Smooth muscle cell of the brain vasculature (primary cell): Measurements from ENCODE around the gene CTSH.
"Not testable (repeated sequence)": the region's sequence is repeated elsewhere in the genome, so short reads cannot be mapped to it uniquely, and the experiment has no call there.

Experiments
- DNase-seq: peaks from one replicate; pipeline ENCODE4 v3.0.0-alpha.2; 2012; ENCODE audit warnings: low read depth, low spot score

CTSH gene

DNA sequence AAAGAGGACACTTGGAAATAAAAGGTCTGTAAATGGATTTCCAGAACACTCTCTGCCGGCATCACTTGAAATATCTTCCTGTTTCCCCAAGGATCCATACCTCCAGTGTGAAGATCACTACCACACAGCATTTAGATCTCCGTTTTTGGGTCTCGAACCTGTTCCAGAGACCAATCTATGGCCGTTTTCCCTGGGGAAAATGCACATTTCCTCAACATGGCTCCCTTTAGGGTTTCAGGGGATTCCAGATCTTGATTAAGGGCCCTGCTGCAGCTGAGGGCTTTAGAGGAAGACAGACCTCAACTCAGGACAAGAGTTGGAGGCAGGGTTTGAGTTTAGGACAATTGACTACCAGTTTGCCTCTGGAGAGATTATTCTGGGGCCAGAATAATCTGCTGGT is 2.1 kb downstream of the CTSH start:
- DNase-seq, result no peak

DNA sequence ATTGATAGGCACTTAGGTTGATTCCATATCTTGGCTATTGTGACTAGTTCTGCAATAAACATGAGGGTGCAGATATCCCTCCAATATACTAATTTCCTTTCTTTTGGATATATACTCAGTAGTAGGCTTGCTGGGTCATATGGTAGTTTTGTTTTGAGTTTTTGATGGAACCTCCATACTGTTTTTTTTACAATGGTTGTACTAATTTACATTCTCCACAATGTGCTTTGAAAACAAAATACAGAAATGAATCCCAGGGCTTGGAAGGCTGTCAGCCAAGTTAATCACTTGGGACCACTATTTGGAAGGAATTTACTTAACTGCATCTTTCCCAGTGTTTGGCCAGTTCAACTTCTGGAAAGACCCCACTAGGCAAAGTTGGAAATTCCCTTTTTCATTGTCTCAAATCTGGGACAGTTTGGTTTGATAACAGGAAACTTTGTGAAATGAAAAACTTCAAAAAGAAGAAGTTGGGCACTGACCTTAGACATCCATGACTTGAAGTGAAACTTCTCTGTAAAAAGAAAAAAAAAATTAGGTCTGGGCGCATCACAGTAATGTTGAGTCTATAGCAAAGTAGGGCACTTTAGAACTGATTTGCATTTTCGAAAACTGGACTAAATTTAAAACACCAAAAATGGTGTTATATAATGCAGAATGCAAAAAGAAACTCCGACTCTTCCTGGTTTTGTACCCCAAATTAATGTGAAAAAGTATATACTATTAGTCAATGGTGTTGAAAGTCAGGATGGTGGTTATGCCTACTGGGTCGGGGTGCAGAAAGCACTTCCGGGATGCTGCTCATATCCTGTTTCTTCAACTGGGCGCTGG is 6.0 kb downstream of the CTSH start:
- DNase-seq, result no peak

DNA sequence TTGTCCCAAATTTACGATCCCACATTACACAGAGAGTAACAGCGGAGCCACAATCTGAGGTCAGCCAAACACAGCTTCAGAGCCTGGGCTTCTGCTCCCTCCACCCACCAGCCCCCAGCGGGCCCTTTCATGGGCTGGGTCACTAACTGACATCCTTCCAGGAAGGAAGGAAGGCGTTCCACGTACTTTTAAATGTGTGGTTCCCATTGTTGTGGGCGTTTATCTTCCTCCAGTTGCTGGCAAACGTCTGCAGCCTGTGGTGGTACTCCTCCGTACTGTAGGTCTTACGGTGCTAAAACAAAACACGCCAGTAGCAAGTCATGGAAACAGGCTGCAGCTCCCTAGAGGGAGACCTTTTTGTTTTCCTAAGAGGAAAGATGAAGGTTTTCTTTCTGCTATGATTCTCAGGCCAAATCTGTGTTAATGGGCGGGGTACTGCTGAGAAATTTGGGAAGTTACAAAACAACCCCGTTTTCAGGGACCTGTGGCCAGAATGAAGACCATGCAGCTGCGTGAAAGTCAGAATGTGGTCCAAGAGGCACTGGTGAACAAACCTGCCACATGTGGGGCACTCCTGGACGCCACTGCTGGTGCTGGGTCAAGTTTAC is 7.6 kb downstream of the CTSH start:
- no peak for DNase-seq

DNA sequence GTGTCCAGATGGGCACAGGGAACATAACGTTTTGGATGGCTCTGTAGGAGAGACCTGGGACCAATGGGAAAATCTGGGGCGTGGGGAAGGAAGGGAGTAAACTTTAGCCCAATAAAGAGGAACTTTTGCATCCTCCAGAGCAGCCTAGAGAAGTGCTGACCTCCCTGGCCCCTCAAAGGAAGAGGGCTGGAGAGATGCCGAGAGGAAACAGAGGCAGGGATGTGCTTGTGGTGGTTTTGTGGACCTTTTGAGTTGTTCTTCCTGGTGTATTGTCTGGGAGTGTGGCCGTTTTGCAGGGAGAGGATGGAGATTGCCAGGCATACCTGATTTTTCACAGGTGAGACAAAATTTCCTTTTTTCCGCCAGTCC is 10.2 kb downstream of the CTSH start:
- no peak for DNase-seq

DNA sequence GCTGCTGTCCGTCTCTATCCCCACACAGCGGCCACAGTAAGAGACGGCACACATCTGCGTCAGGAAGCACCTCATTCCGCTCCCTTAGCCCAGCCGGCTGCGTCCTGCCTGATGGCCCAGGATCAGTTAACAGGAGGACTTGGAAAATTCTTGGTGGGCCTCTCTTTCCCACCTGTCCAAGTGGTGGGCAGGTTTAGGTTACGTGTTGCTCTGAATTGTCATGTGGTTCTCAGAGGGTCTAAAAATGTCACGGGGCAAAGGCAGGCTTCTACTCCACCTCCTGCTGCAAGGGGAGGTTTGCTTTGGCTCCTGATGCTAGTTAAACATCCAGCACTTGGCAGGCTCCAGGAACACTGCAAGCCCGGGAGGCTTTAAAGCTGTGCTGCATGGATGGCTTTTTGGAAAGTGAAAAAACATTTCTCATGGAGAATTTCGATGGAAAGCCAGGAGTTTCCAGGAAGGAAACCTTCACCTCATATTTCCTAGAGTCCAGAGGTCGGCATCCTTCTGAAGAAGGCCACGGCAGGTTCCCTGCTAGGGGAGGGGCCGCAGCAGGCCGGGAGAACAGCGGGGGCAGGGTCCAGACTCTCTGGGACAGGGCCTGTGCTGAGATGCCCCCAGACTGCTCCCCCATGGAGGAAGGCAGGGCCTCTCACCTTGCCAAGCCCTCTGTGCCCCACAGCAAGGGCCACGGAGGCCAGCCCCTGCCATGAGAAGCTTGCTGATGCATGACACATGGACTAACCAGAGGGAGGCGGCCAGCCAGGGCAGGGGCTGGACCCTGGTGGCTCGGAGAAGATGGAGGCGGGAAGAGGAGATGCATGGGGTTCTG is 10.8 kb downstream of the CTSH start:
- DNase-seq, result no peak

DNA sequence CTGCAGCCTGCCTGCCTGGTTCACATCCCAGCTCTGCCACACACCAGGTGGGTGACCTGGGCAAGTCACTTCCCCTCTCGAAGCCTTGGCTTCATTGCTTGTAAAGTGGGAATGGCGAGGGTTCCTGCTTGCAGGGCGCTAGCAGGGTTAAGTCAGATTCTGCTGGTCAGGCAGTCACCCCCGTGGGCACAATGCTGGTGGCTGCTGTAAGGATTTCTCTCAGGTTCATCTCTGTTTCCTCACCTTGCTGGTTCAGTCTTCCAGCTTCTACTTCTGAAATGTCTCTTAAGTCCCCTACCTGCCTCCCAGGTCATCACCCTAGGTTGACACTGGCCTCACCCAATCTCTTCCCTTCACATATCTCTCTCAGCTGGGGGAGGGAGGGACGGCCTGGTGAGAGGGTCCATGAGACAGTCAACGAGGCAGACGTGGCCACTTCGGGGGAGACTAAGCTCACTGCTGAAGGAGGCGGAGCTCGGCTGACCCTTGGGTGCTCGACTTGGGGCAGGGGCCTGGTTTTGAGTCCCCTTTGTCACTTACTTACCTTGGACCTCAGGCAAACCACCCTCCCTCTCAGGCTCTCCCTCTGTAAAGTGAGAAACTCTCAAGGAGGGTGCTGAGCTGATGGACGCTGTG is 11.5 kb downstream of the CTSH start:
- no peak for DNase-seq

DNA sequence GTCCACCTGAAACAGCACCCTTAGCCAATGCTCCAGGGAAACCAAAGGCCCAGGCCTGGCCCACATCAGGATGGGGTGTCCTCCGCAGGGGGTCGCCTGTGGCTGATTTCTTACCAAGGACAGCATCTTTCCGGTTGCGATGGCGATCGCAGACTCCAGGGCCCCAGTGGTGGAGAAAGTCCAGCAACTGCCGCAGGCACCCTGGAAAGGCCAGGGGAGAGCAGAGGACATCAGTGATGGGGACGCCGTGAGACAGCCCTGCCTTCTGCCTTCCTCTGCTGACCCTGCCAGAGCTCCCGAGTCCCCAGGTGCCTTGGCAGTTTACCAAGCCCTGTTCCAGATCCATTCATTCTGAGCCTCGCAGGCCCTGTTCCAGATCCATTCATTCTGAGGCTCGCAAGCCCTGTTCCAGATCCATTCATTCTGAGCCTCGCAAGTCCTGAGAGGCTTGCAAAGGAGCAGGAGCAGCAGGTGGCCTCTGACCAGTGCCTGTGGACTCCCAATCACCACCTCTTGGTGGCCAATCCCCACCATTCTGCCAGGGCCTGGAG is 12.5 kb downstream of the CTSH start:
- DNase-seq, result no peak

DNA sequence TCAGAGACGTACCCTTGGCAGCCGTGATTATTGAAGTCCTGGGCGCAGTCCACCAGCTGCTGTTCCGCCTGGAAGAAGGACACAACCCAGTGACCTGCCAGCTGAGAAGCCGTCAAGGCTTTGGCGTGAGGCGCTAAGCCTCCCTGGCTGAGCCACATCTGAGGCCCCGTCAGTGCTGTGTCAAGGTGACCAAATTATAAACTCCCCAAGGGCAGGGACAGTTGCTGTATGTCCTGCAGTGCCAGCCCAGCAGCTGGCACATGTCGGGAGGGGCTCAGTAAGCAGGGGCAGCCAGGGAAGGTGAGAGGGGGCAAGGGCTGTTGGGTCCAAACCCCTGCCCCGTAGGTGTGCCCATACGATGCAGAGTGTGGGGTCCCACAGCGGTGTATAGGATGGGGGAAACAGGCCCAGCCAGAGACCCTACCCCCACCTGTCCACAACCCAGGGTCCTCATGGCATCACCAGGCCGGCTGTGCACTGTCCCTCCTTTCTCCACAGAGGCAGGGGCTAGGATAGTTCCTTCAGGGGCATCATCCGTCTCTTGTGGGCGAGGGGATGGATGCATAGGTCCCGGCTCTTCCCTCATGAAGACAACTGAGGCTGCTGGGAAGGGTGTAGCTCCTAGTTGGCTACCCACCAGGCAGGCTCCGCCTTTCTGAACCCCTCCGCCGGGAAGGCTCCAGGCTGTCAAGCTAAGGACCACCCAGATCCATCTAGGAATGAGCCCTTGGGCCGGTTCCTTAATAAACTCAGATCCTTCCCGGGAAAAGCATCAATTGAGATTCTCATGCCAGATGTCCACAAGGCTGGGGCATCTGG is 13.2 kb downstream of the CTSH start:
- DNase-seq, result no peak

DNA sequence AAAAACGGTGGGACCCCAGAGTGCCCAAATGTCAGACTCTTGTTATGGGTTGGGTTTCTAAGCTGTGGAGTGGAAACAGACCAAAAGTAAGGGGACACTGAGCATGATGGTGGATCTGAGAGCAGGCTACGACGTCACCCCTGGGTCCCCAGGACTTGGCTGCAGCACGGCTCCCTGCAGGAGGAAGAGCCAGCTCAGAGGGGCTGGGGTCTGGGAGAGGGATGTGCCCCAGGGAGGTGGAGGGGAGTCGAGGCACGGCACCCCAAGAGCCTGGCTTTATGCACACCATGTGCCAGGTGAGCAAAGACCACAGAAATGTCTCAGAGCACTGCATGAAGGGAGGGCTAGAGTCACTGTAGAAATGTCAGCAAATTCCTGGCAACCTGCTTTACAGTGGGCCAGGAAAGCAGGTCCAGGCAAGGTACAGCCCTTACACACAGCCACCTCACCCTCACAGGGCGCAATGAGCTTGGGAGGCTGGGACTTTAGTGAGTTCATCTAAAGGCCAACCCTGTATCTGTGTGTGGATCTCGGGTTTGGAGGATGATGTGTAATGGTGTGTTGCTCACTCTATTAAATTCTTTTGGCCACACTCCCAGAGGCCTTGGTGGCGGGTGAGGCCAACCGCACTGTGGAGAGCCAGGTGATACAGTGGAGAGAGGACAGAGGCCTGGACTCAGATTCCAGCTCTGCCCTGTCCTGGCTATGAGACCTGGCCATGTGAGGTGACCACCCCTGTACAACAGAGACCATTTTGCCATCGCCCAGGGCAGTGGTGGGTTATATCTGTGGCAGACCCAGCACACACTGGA is 14.1 kb downstream of the CTSH start:
- DNase-seq, result no peak

DNA sequence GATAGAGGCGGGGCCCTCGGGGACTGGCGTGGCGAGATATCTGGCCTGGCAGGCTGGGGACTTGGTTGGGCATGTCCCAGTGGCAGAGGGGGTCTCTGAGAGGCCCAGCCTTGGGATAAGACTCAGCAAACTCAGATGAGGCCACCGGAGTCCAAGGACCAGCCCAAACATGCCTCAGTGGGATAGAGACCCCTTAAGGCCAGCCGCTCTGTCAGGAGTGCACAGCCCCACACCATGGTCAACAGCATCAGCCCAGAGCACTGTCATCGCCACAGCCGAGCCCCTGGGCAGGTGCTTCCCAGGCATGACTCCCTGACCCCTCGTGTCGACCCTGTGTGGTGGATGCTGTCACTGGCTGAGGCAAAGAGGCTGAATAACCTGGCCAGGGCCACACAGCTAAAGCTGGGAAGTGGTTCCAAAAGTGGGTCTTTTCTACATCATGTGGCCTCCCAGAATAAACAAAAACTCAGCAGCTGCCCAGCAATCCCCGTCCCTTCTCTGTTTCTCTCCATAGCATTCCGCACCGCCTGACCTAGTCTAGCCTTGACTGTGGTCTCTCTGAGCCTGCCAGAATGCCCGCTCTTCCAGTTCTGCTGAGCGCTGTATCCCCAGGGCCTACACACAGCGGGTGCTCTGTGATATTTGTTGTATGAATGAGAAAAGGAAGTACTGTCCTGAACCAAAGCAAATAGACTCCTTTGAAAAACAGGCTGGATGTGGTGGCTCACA is 15.1 kb downstream of the CTSH start:
- no peak for DNase-seq

DNA sequence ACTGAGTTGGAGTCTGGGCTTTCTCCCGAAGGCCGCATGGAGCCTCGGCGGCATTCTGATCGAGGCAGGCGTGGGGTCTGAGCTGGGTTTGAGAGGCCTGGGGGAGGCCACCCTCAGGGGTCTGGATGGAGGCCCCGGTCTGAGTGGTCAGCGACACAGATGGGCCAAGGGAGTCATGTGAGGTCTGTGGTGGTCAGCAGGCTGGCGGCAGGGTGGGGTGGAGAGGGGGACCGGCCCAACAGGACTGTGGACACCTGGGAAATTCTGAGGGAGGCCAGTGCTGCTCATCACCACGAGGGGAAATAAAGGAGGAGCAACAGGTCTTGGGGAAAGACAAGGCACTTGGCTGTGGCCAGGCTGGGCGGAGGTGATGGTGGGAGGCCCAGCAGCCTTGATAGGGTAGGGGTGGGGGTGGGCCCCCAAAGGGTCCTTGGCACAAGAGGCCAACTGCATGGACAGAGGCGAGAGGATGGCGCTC is 16.2 kb downstream of the CTSH start:
- DNase-seq, result no peak

DNA sequence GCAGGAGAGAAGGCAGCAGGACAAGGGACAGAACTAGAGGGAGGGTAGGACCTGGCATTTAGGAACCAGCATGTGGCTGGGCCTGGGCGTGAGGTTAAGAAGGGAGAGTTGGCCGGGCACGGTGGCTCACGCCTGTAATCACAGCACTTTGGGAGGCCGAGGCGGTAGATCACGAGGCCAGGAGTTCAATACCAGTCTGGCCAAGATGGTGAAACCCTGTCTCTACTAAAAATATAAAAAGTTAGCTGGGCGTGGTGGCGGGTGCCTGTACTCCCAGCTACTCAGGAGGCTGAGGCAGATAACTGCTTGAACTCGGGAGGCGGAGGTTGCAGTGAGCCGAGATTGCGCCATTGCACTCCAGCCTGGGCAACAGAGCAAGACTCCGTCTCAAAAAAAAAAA is 16.7 kb downstream of the CTSH start:
- DNase-seq, result not testable (repeated sequence)

DNA sequence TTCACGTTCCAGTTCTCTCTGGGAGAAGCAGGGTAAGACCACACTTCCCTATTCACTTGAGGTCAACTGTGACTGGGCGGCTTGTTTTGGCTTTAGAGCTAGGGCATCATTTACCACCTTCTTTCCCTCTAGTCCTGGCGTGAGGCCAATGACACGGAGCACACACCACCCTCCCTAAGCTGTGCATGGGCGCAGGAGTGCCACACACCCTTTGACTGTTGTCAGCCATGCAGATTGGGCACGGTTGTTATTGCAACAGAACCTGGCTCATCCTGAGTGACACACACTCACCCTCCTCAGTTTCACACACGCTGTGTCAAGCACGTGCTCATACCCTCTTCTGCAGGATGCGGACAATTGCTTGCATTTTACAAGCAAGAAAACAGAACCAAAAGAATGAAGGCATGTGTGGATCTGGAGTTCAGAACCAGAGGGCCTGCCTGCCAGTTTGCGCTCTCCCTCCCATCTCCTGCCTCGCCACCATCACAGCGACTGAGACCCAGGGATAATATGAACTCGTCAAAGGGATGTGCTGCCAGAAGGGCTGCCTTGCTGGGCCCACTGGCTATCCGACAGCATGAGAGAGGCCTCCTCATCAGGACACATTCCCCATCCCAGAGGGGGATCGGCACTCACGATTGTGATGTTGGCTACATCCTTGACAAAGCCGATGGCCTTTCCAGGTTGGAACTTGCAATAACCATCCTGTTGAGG is 17.6 kb downstream of the CTSH start:
- DNase-seq, result no peak

DNA sequence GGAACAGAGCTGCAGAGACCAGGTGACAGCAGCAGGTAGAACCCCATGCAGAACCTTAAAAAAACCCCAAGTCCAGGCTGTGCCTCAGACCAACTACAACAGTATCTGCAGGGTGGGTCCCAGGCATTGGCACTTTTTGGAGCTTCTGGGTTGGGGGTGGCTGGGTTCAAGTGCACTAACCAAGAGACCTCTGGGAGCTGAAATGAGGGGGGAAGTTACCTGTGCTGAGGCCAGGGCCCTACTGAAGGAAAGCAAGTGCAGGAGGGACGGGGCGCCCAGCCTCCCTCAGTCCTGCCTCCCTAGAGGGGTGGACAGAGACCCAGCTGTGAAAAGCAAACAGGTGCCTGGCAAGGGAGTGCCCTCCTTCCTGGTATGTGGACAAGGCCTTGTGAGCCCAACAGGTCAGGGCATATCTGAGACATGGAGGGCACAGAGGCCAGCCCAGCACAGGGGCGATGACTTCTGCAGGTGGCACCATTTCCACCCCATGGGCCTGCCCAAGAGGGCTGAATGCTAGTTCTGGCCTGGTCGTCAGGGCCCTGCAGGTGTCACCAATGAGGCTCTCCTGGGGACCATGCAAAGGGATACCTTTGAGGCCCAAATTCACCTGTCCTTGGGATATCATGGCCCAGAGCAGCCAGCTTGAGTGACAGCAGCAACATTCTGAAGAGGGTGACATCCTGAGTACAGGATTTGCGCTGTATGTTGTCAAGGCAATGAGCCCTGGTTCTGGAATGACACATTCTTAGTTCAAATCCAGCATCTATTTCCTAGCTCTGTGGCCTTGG is 18.7 kb downstream of the CTSH start:
- DNase-seq, result no peak

DNA sequence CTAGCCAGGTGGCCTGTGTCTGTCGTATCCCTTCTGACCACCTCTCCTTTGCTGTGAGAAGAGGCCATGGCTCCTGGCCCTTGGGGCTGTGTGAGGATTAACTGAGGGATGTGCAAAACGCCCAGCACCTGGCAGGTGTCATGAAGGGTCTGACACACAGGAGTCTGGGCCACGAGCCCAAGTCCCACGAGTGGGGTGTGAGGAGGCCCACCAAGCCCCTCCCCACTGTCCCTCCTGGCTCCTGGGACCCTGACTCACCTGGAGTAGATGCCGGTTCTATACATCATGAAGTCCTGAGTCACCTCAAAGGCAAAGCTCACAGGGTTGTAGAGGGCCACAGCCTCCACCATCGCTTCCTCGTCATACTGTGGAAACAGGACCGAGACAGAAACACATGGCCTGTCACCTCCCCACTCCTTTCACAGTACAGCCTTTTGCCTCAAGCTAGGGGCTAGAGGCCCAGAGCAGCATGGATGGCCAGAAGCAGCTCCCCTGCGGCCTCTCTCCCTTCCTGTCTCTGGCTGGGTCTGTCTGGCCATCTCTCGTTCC is 19.7 kb downstream of the CTSH start:
- DNase-seq, result no peak

DNA sequence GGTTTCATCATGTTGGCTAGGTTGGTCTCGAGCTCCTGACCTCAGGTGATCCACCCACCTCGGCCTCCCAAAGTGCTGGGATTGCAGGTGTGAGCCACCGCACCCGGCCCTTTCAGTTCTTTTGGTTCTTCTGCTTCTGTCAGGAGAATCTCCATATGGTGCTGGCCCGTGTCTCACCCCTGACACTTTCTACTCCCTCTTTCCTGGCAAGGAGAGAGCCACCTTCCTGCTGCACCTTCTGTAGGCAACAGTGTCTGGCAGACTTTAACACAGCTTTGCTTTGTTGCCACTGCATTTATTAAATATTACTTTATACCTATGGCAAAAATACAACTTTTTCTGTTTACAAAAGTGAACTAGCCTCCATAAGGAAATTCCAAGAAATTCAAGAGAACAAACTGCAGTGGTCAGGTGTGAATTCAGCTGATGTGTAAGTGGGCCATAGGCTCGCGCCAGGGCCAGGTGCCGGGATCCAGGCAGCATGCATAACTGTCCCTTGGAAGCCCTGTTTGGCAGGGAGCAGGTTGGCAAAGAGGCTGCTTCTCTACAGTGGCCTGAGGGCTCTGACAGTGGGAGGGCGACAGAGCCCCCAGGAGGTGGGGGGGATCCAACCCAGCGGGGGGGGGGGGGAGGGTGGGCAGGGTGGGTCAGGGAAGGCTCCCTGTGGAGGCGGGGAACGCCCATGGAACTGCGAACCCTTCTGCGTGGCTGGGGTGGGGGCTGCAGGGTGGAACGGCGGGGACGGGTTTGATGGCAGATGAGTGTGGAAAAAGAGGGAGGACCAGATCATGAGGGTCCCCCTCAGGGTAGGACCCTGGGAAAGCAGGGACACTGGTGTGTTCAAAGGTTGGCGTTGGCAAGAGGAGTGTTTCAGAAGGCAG is 21.1 kb downstream of the CTSH start:
- no peak for DNase-seq

DNA sequence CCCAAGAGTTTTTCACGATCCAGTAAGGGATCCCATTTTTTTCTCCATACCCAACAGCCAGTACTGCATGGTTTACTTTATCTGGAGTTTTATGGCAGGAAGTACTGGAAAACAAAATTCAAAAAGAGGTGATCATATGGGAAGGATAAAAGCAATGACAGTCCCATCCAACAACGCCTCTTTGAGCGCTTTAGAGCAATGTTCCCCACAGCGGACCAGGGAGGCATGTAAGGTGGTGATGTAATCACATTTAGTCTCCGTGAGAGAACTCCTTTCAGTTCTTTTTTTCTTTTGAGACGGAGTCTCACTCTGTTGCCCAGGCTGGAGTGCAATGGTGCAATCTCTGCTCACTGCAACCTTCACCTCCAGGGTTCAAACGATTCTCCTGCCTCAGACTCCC is 21.8 kb downstream of the CTSH start:
- DNase-seq, result no peak
